ENCODE results near the gene MORC2.

The MORC2 gene

DNA sequence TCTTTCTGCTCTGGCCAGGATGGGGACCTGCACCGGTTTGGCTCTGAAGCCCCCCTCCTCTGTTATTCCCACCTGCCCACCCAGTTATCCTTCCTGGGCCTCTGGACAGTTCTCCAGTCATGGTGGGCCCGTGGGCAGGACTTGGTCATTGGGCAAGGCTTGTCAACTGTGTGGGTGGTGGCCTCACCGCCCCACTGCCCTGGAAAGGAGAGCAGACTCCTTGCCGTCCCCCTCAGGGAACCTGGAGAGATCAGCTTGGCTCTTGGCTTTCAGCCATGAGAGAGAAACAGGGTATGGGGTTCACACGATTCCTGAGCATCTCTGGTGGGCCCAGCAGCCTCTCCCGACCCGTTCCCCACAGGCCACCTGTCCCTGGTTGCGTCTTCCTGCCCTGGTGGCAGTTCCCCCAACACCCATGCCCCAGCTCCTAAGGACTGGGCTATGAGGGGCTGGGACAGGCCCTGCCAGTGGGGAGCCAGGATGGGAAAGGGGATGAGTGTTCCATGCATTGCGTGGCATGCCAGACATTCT lies 92.3 kb downstream of the MORC2 start:
- no peak for TF ChIP-seq BACH2 (CRISPR knock-in tag; IDR thresholded peaks at IDR 0.05; ENCODE audit: borderline replicate concordance)
- TF ChIP-seq, protein P1, sequence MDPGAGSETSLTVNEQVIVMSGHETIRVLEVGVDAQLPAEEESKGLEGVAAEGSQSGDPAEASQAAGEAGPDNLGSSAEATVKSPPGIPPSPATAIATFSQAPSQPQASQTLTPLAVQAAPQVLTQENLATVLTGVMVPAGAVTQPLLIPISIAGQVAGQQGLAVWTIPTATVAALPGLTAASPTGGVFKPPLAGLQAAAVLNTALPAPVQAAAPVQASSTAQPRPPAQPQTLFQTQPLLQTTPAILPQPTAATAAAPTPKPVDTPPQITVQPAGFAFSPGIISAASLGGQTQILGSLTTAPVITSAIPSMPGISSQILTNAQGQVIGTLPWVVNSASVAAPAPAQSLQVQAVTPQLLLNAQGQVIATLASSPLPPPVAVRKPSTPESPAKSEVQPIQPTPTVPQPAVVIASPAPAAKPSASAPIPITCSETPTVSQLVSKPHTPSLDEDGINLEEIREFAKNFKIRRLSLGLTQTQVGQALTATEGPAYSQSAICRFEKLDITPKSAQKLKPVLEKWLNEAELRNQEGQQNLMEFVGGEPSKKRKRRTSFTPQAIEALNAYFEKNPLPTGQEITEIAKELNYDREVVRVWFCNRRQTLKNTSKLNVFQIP (CRISPR knock-in tag; IDR thresholded peaks at IDR 0.05; ENCODE audit: borderline replicate concordance, low read depth): no peak
- TF ChIP-seq, protein P2, sequence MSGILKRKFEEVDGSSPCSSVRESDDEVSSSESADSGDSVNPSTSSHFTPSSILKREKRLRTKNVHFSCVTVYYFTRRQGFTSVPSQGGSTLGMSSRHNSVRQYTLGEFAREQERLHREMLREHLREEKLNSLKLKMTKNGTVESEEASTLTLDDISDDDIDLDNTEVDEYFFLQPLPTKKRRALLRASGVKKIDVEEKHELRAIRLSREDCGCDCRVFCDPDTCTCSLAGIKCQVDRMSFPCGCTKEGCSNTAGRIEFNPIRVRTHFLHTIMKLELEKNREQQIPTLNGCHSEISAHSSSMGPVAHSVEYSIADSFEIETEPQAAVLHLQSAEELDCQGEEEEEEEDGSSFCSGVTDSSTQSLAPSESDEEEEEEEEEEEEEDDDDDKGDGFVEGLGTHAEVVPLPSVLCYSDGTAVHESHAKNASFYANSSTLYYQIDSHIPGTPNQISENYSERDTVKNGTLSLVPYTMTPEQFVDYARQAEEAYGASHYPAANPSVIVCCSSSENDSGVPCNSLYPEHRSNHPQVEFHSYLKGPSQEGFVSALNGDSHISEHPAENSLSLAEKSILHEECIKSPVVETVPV (CRISPR knock-in tag; IDR thresholded peaks at IDR 0.05): no peak
- TF ChIP-seq CSDC2 (CRISPR knock-in tag; IDR thresholded peaks at IDR 0.05): no peak
- no peak for TF ChIP-seq RARB (CRISPR knock-in tag; IDR thresholded peaks at IDR 0.05)
- TF ChIP-seq ZNF70 (CRISPR knock-in tag; IDR thresholded peaks at IDR 0.05): no peak
- TF ChIP-seq ARNTL (CRISPR knock-in tag; IDR thresholded peaks at IDR 0.05; ENCODE audit: borderline replicate concordance, low read depth): no peak
- TF ChIP-seq SNAI2 (CRISPR knock-in tag; IDR thresholded peaks at IDR 0.05): no peak
- TF ChIP-seq TOX (CRISPR knock-in tag; IDR thresholded peaks at IDR 0.05; ENCODE audit: borderline replicate concordance): no peak
- TF ChIP-seq ZFP3 (CRISPR knock-in tag; IDR thresholded peaks at IDR 0.05): no peak
- TF ChIP-seq ISL1 (CRISPR knock-in tag; IDR thresholded peaks at IDR 0.05): no peak
- no peak for TF ChIP-seq ESRRG (CRISPR knock-in tag; IDR thresholded peaks at IDR 0.05)
- TF ChIP-seq, protein P3, sequence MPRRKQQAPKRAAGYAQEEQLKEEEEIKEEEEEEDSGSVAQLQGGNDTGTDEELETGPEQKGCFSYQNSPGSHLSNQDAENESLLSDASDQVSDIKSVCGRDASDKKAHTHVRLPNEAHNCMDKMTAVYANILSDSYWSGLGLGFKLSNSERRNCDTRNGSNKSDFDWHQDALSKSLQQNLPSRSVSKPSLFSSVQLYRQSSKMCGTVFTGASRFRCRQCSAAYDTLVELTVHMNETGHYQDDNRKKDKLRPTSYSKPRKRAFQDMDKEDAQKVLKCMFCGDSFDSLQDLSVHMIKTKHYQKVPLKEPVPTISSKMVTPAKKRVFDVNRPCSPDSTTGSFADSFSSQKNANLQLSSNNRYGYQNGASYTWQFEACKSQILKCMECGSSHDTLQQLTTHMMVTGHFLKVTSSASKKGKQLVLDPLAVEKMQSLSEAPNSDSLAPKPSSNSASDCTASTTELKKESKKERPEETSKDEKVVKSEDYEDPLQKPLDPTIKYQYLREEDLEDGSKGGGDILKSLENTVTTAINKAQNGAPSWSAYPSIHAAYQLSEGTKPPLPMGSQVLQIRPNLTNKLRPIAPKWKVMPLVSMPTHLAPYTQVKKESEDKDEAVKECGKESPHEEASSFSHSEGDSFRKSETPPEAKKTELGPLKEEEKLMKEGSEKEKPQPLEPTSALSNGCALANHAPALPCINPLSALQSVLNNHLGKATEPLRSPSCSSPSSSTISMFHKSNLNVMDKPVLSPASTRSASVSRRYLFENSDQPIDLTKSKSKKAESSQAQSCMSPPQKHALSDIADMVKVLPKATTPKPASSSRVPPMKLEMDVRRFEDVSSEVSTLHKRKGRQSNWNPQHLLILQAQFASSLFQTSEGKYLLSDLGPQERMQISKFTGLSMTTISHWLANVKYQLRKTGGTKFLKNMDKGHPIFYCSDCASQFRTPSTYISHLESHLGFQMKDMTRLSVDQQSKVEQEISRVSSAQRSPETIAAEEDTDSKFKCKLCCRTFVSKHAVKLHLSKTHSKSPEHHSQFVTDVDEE (CRISPR knock-in tag; IDR thresholded peaks at IDR 0.05): no peak
- no peak for TF ChIP-seq TCF4 (CRISPR knock-in tag; IDR thresholded peaks at IDR 0.05; ENCODE audit: borderline replicate concordance)
- TF ChIP-seq, protein P4, sequence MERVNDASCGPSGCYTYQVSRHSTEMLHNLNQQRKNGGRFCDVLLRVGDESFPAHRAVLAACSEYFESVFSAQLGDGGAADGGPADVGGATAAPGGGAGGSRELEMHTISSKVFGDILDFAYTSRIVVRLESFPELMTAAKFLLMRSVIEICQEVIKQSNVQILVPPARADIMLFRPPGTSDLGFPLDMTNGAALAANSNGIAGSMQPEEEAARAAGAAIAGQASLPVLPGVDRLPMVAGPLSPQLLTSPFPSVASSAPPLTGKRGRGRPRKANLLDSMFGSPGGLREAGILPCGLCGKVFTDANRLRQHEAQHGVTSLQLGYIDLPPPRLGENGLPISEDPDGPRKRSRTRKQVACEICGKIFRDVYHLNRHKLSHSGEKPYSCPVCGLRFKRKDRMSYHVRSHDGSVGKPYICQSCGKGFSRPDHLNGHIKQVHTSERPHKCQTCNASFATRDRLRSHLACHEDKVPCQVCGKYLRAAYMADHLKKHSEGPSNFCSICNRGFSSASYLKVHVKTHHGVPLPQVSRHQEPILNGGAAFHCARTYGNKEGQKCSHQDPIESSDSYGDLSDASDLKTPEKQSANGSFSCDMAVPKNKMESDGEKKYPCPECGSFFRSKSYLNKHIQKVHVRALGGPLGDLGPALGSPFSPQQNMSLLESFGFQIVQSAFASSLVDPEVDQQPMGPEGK (CRISPR knock-in tag; IDR thresholded peaks at IDR 0.05; ENCODE audit: borderline replicate concordance): no peak
- TF ChIP-seq PPARA (CRISPR knock-in tag; IDR thresholded peaks at IDR 0.05; ENCODE audit: borderline replicate concordance): no peak
- no peak for TF ChIP-seq OSR1 (CRISPR knock-in tag; IDR thresholded peaks at IDR 0.05)
- no peak for TF ChIP-seq ZNF565 (CRISPR knock-in tag; conservative IDR thresholded peaks at IDR 0.05; ENCODE audit: low read depth)
- TF ChIP-seq ZC3H10 (CRISPR knock-in tag; IDR thresholded peaks at IDR 0.05): no peak
- ATAC-seq: no peak; the same call in 2 of the 3 replicates

DNA sequence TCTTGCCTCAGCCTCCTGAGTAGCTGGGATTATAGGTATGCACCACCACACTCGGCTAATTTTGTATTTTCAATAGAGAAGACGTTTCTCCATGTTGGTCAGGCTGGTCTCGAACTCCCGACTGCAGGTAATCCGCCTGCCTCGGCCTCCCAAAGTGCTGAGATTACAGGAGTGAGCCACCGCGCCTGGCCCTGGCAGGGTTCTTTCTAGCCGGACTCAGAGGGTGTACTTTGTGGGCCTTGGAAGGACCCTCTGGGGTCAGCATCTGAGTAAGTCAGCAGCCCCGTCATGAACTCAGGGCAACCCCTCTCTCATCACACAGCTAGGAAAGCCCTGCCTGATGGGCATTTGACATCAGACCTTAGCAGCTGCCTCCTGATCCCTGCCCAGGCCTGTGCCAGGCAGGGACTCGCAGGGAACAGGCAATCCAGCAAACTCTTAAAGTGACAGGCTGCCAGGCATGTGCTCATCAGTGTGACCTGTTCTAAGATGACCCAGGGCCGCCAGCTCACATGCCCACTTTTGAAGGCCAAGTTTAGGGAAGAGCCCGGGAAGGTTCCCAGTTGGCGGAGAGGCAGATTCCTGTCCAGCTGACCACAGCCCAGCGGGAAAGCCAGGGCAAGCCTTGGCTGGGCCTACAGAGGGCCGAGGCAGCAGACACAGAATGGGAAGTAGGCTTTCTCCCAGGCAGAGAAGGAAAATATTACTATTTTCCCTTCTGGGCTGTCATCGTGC lies 92.9 kb downstream of the MORC2 start:
- no peak for ATAC-seq
- TF ChIP-seq, protein P5, sequence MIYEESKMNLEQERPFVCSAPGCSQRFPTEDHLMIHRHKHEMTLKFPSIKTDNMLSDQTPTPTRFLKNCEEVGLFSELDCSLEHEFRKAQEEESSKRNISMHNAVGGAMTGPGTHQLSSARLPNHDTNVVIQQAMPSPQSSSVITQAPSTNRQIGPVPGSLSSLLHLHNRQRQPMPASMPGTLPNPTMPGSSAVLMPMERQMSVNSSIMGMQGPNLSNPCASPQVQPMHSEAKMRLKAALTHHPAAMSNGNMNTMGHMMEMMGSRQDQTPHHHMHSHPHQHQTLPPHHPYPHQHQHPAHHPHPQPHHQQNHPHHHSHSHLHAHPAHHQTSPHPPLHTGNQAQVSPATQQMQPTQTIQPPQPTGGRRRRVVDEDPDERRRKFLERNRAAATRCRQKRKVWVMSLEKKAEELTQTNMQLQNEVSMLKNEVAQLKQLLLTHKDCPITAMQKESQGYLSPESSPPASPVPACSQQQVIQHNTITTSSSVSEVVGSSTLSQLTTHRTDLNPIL (CRISPR knock-in tag; IDR thresholded peaks at IDR 0.05; ENCODE audit: low read depth): no peak
- TF ChIP-seq GLIS3 (CRISPR knock-in tag; IDR thresholded peaks at IDR 0.05) (no peak), ISL1 (CRISPR knock-in tag; IDR thresholded peaks at IDR 0.05) (no peak), ZNF8 (CRISPR knock-in tag; IDR thresholded peaks at IDR 0.05) (no peak), ZFP30 (CRISPR knock-in tag; IDR thresholded peaks at IDR 0.05) (no peak), ARNTL (CRISPR knock-in tag; IDR thresholded peaks at IDR 0.05; ENCODE audit: borderline replicate concordance, low read depth) (no peak), ZFP3 (CRISPR knock-in tag; IDR thresholded peaks at IDR 0.05) (no peak), OSR1 (CRISPR knock-in tag; IDR thresholded peaks at IDR 0.05) (no peak), ESRRG (CRISPR knock-in tag; IDR thresholded peaks at IDR 0.05) (no peak), RARB (CRISPR knock-in tag; IDR thresholded peaks at IDR 0.05) (no peak), BACH2 (CRISPR knock-in tag; IDR thresholded peaks at IDR 0.05; ENCODE audit: borderline replicate concordance) (no peak), ZNF70 (CRISPR knock-in tag; IDR thresholded peaks at IDR 0.05) (no peak), PPARA (CRISPR knock-in tag; IDR thresholded peaks at IDR 0.05; ENCODE audit: borderline replicate concordance) (no peak), ZNF565 (CRISPR knock-in tag; conservative IDR thresholded peaks at IDR 0.05; ENCODE audit: low read depth) (no peak)
- TF ChIP-seq, protein P2 (CRISPR knock-in tag; IDR thresholded peaks at IDR 0.05): no peak
- TF ChIP-seq, protein P3 (CRISPR knock-in tag; IDR thresholded peaks at IDR 0.05): no peak
